ENCODE data around the gene CYP46A1. TPM values are rescaled to one million over a fixed set of nuclear protein-coding genes. Genes with fewer than 3 reads are reported as not detected.

CYP46A1 gene
- polyA plus RNA-seq, 2 of the 4 experiments (the other 2 are of a cell fraction), result 0.06 to 0.13 TPM

DNA sequence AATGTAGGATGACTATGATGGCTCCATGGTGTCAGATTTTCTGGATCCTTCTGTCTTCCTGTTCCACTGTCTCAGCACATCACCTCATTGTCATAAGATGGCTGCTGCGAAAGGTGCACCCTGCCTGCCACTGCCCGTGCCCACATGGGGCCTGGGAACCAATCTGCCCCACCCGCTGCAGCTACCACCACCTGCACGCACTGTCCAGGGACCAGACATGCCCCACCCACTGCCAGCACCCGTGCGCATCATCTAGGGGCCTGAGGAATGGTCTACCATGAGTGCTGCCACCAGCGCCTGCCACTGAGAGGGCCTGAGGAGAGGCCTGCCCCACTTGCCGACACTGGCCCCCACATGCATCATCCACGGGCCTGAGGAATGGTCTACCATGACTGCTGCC is 23.8 kb downstream of the CYP46A1 start:
- 75% methylated on average over 2 of the region's 9 CpGs for WGBS (ENCODE audit: missing lambda C conversion rate)
- ChIA-PET CTCF (interaction anchor here (3.1 kb wide), 1 partner anchor 22 kb away, joined by 17 read pairs; no protein-coding TSS in a partner anchor), POLR2A (no interaction called here)
- no peak overlapping the region for H3K4me2 ChIP-seq
- FAIRE-seq, result no peak
- H3K9me3 ChIP-seq, result peaks cover 34% of the 10 kb centered on the region
- H3K4me1 ChIP-seq, result no peaks in the 10 kb centered on the region
- TF ChIP-seq RAD21 (conservative IDR thresholded peaks at IDR 0.05 in 1 of 2, IDR thresholded peaks at IDR 0.05 in 1 of 2) (no peak), POLR2AphosphoS2 (conservative IDR thresholded peaks at IDR 0.05; ENCODE audit: low read length) (no peak), TFCP2L1 (CRISPR knock-in tag; IDR thresholded peaks at IDR 0.05) (no peak), HEYL (CRISPR knock-in tag; IDR thresholded peaks at IDR 0.05) (no peak), SMC3 (IDR thresholded peaks at IDR 0.05) (no peak), ESRRA (IDR thresholded peaks at IDR 0.05; ENCODE audit: borderline replicate concordance, low read length) (no peak), RCOR1 (IDR thresholded peaks at IDR 0.05; ENCODE audit: low read depth, low read length) (no peak), CHD2 (IDR thresholded peaks at IDR 0.05; ENCODE audit: low read length, partially characterized antibody) (no peak), CBX2 (IDR thresholded peaks at IDR 0.05; ENCODE audit: borderline replicate concordance, low read depth) (no peak), HDAC2 (IDR thresholded peaks at IDR 0.05) (no peak), RNF2 (IDR thresholded peaks at IDR 0.05; ENCODE audit: borderline replicate concordance, low read depth) (no peak), MYC (IDR thresholded peaks at IDR 0.05; ENCODE audit: borderline replicate concordance, low read length) (no peak), CEBPB (IDR thresholded peaks at IDR 0.05) (no peak), KDM1A (IDR thresholded peaks at IDR 0.05; ENCODE audit: low read depth) (no peak)
- TF ChIP-seq, protein P1, sequence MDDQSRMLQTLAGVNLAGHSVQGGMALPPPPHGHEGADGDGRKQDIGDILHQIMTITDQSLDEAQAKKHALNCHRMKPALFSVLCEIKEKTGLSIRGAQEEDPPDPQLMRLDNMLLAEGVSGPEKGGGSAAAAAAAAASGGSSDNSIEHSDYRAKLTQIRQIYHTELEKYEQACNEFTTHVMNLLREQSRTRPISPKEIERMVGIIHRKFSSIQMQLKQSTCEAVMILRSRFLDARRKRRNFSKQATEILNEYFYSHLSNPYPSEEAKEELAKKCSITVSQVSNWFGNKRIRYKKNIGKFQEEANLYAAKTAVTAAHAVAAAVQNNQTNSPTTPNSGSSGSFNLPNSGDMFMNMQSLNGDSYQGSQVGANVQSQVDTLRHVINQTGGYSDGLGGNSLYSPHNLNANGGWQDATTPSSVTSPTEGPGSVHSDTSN (IDR thresholded peaks at IDR 0.05), result no peak
- TF ChIP-seq, protein P2, sequence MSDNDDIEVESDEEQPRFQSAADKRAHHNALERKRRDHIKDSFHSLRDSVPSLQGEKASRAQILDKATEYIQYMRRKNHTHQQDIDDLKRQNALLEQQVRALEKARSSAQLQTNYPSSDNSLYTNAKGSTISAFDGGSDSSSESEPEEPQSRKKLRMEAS (IDR thresholded peaks at IDR 0.05), result no peak
- no peak overlapping the region for H3K4me3 ChIP-seq
- H3K27ac ChIP-seq, result no peak overlapping the region
- no peak for DNase-seq (ENCODE audit: low read depth in 1 of 2, low spot score in 1 of 2)
- no peak for ATAC-seq

DNA sequence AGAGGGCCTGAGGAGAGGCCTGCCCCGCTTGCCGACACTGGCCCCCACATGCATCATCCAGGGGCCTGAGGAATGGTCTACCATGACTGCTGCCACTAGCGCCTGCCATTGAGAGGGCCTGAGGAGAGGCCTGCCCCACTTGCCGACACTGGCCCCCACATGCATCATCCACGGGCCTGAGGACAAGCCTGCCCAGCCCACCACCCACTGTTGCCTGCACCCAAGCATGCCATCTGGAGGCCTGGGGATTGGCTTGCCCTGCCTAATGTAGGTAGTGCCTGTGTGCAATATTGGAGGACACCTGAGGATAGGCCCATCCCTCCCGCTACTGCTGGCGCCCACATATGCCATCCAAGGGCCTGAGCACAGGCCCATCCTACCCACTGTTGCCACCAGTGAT is 24.4 kb downstream of the CYP46A1 start:
- 72% methylated on average over 5 of the region's 7 CpGs for WGBS (ENCODE audit: missing lambda C conversion rate)
- no peak for DNase-seq (ENCODE audit: low read depth in 1 of 2, low spot score in 1 of 2)
- no peaks in the 10 kb centered on the region for H3K4me1 ChIP-seq
- no peak for ATAC-seq
- POLR2A ChIA-PET, result no interaction called here
- TF ChIP-seq JUNB (IDR thresholded peaks at IDR 0.05), result no peak
- TF ChIP-seq, protein P3, sequence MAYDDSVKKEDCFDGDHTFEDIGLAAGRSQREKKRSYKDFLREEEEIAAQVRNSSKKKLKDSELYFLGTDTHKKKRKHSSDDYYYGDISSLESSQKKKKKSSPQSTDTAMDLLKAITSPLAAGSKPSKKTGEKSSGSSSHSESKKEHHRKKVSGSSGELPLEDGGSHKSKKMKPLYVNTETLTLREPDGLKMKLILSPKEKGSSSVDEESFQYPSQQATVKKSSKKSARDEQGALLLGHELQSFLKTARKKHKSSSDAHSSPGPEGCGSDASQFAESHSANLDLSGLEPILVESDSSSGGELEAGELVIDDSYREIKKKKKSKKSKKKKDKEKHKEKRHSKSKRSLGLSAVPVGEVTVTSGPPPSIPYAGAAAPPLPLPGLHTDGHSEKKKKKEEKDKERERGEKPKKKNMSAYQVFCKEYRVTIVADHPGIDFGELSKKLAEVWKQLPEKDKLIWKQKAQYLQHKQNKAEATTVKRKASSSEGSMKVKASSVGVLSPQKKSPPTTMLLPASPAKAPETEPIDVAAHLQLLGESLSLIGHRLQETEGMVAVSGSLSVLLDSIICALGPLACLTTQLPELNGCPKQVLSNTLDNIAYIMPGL (CRISPR knock-in tag; IDR thresholded peaks at IDR 0.05; ENCODE audit: borderline replicate concordance), result no peak
- no peak for TF ChIP-seq CBX2 (IDR thresholded peaks at IDR 0.05; ENCODE audit: borderline replicate concordance, low read depth)
- TF ChIP-seq RAD21 (conservative IDR thresholded peaks at IDR 0.05 in 1 of 2, IDR thresholded peaks at IDR 0.05 in 1 of 2), result no peak
- no peak for TF ChIP-seq RCOR1 (IDR thresholded peaks at IDR 0.05; ENCODE audit: low read depth, low read length)
- no peak for TF ChIP-seq KDM1A (IDR thresholded peaks at IDR 0.05; ENCODE audit: low read depth)
- no peak for TF ChIP-seq SREBF2 (IDR thresholded peaks at IDR 0.05)
- TF ChIP-seq, protein P4, sequence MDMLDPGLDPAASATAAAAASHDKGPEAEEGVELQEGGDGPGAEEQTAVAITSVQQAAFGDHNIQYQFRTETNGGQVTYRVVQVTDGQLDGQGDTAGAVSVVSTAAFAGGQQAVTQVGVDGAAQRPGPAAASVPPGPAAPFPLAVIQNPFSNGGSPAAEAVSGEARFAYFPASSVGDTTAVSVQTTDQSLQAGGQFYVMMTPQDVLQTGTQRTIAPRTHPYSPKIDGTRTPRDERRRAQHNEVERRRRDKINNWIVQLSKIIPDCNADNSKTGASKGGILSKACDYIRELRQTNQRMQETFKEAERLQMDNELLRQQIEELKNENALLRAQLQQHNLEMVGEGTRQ (IDR thresholded peaks at IDR 0.05), result no peak
- TF ChIP-seq TP53 (CRISPR knock-in tag; IDR thresholded peaks at IDR 0.05), result no peak
- TF ChIP-seq EHF (CRISPR knock-in tag; IDR thresholded peaks at IDR 0.05), result no peak
- no peak for TF ChIP-seq HDAC2 (IDR thresholded peaks at IDR 0.05)
- no peak for TF ChIP-seq EHMT2 (IDR thresholded peaks at IDR 0.05; ENCODE audit: low read depth)
- no peak for TF ChIP-seq NPAS2 (CRISPR knock-in tag; IDR thresholded peaks at IDR 0.05; ENCODE audit: borderline replicate concordance)
- no peak for TF ChIP-seq RFX5 (IDR thresholded peaks at IDR 0.05)
- TF ChIP-seq, protein P5, sequence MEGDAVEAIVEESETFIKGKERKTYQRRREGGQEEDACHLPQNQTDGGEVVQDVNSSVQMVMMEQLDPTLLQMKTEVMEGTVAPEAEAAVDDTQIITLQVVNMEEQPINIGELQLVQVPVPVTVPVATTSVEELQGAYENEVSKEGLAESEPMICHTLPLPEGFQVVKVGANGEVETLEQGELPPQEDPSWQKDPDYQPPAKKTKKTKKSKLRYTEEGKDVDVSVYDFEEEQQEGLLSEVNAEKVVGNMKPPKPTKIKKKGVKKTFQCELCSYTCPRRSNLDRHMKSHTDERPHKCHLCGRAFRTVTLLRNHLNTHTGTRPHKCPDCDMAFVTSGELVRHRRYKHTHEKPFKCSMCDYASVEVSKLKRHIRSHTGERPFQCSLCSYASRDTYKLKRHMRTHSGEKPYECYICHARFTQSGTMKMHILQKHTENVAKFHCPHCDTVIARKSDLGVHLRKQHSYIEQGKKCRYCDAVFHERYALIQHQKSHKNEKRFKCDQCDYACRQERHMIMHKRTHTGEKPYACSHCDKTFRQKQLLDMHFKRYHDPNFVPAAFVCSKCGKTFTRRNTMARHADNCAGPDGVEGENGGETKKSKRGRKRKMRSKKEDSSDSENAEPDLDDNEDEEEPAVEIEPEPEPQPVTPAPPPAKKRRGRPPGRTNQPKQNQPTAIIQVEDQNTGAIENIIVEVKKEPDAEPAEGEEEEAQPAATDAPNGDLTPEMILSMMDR (IDR thresholded peaks at IDR 0.05), result no peak
- no peak for TF ChIP-seq CHD2 (IDR thresholded peaks at IDR 0.05; ENCODE audit: low read length, partially characterized antibody)
- no peak for TF ChIP-seq HOXB5 (CRISPR knock-in tag; IDR thresholded peaks at IDR 0.05)
- TF ChIP-seq KDM5A (IDR thresholded peaks at IDR 0.05), result no peak
- no peak for TF ChIP-seq TFCP2L1 (CRISPR knock-in tag; IDR thresholded peaks at IDR 0.05)
- TF ChIP-seq, protein P6, sequence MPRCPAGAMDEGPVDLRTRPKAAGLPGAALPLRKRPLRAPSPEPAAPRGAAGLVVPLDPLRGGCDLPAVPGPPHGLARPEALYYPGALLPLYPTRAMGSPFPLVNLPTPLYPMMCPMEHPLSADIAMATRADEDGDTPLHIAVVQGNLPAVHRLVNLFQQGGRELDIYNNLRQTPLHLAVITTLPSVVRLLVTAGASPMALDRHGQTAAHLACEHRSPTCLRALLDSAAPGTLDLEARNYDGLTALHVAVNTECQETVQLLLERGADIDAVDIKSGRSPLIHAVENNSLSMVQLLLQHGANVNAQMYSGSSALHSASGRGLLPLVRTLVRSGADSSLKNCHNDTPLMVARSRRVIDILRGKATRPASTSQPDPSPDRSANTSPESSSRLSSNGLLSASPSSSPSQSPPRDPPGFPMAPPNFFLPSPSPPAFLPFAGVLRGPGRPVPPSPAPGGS (IDR thresholded peaks at IDR 0.05), result no peak
- CTCF ChIA-PET, result no interaction called here
- H3K9me3 ChIP-seq, result peaks cover 29% of the 10 kb centered on the region
- no peak overlapping the region for H3K4me2 ChIP-seq
- no peak overlapping the region for H3K4me3 ChIP-seq
- H3K27ac ChIP-seq, result no peak overlapping the region
- no peak for FAIRE-seq
